Keratinocyte (primary cell): ENCODE measurements around the gene ATP8B1. TPM values are rescaled to one million over a fixed set of nuclear protein-coding genes. Genes with fewer than 3 reads are reported as not detected.

Experiments
- DNase-seq: peaks from one replicate; pipeline ENCODE4 v3.0.0-alpha.2; 2011; ENCODE audit warnings: low read depth, missing footprints, low spot score
- FAIRE-seq: peaks from 2 replicates; lab custom pipeline; 2011; peaks lifted over from hg19 to GRCh38; lab: Jason Lieb, UNC
- H2AFZ ChIP-seq: 2 replicates; pipeline ENCODE4 v1.6.0; 2012; ENCODE audit warnings: low read length, control low read depth, inconsistent platforms; ENCODE audit not compliant: control insufficient read depth
- H3K27ac ChIP-seq: 2 replicates; pipeline ENCODE4 v1.5.1; 2011; ENCODE audit warnings: low read length; ENCODE audit not compliant: control insufficient read depth, insufficient read depth
- H3K27me3 ChIP-seq: 3 replicates; pipeline ENCODE4 v1.6.0; 2011; ENCODE audit warnings: low read length; ENCODE audit not compliant: control insufficient read depth, insufficient read depth; ENCODE audit errors: extremely low read depth
- H3K36me3 ChIP-seq, 2 experiments: 2 replicates in 1 of 2; 3 replicates in 1 of 2; pipeline ENCODE4 v1.5.1; 2011; ENCODE audit warnings: low read length in 2 of 2, mild to moderate bottlenecking in 1 of 2; ENCODE audit not compliant: control insufficient read depth in 2 of 2, insufficient read depth in 2 of 2; ENCODE audit errors: extremely low read depth in 1 of 2
- H3K4me1 ChIP-seq: 3 replicates; pipeline ENCODE4 v1.5.1; 2011; ENCODE audit warnings: low read length; ENCODE audit not compliant: control insufficient read depth, insufficient read depth; ENCODE audit errors: extremely low read depth
- H3K4me2 ChIP-seq: 3 replicates; pipeline ENCODE4 v1.6.0; 2011; ENCODE audit warnings: low read depth, low read length; ENCODE audit not compliant: control insufficient read depth, insufficient read depth; ENCODE audit errors: extremely low read depth
- H3K4me3 ChIP-seq, 3 experiments: fragments of 200-600 bp in 1 of 3; sonication (generic) in 1 of 3; 2 replicates in 2 of 3; 3 replicates in 1 of 3; pipeline ENCODE4 v1.5.1; 2011 to 2016; ENCODE audit warnings: low read length in 3 of 3, mild to moderate bottlenecking in 3 of 3, control low read depth in 2 of 3, inconsistent platforms in 1 of 3, low read depth in 1 of 3, mixed read lengths in 1 of 3, mixed run types in 1 of 3, moderate library complexity in 1 of 3; ENCODE audit not compliant: control insufficient read depth in 2 of 3, insufficient read depth in 2 of 3; ENCODE audit errors: extremely low read depth in 1 of 3
- H3K79me2 ChIP-seq: 2 replicates; pipeline ENCODE4 v1.6.0; 2012; ENCODE audit warnings: low read length; ENCODE audit not compliant: control insufficient read depth, insufficient read depth
- H3K9ac ChIP-seq: 3 replicates; pipeline ENCODE4 v1.6.0; 2011; ENCODE audit warnings: low read length; ENCODE audit not compliant: control insufficient read depth, insufficient read depth; ENCODE audit errors: extremely low read depth
- H3K9me1 ChIP-seq: 3 replicates; pipeline ENCODE4 v1.6.0; 2011; ENCODE audit warnings: low read length; ENCODE audit not compliant: control insufficient read depth, insufficient read depth; ENCODE audit errors: extremely low read depth
- H3K9me3 ChIP-seq: 2 replicates; pipeline ENCODE4 v1.5.1; 2012; ENCODE audit warnings: low read depth, low read length; ENCODE audit not compliant: control insufficient read depth
- H4K20me1 ChIP-seq: 3 replicates; pipeline ENCODE4 v1.6.0; 2011; ENCODE audit warnings: low read length; ENCODE audit not compliant: control insufficient read depth, insufficient read depth; ENCODE audit errors: extremely low read depth
- CTCF ChIP-seq, 3 experiments: IDR thresholded peaks in 1 of 3; conservative IDR thresholded peaks in 1 of 3; optimal IDR thresholded peaks in 1 of 3; 2 replicates in 2 of 3; 3 replicates in 1 of 3; pipeline versions ENCODE3 to v1.5.1; 2011; ENCODE audit warnings: low read length in 3 of 3, mild to moderate bottlenecking in 3 of 3, moderate library complexity in 2 of 3, control low read depth in 1 of 3, inconsistent platforms in 1 of 3; ENCODE audit not compliant: insufficient read depth in 2 of 3; ENCODE audit errors: extremely low read depth in 1 of 3
- EZH2 ChIP-seq: IDR thresholded peaks from one replicate; pipeline ENCODE4 v1.6.1; 2012; ENCODE audit warnings: inconsistent platforms, mild to moderate bottlenecking, low read length, moderate library complexity
- dilution Hi-C: fragments of 300-500 bp; cut with MboI; formaldehyde crosslinking; loops from one replicate; pipeline ENCODE4 v1.7.0; 2020; ENCODE audit warnings: low sequenced_read_pairs; ENCODE audit not compliant: extremely low pct_ligation_motif_present
- polyA plus RNA-seq, 5 experiments: library from polyadenylated mRNA; depleted of rRNA in 3 of 5; stranded (reverse) in 3 of 5; stranded (forward) in 1 of 5; unstranded in 1 of 5; fragments of >200 nt; gene quantifications; 1 replicate in 1 of 5; 2 replicates in 3 of 5; 3 replicates in 1 of 5; pipeline versions ENCODE4 v1.2.1 to v1.2.3, GENCODE V29; 2011 to 2012; ENCODE audit warnings: missing spikeins in 2 of 5, low read depth in 1 of 5, low replicate concordance in 1 of 5

ATP8B1 gene
- polyA plus RNA-seq, 1 donor (not counting 4 experiments of a cell fraction or from before 2014, with no cell fraction given): 20.4 TPM

GRCh38 chr18:57789759-57790158 lies 13.4 kb downstream of the ATP8B1 start:
- H3K4me2 ChIP-seq: no peak overlapping the region
- H3K4me1 ChIP-seq: peaks cover 18% of the 10 kb centered on the region
- no peaks in the 10 kb centered on the region for H3K9me3 ChIP-seq
- FAIRE-seq (no peak), DNase-seq (no peak)
- H3K36me3 ChIP-seq: no peaks in the 10 kb centered on the region
- H4K20me1 ChIP-seq: no peaks in the 10 kb centered on the region
- no peak overlapping the region for H3K9ac ChIP-seq
- H2AFZ ChIP-seq: no peak overlapping the region
- no peak overlapping the region for H3K4me3 ChIP-seq
- H3K27ac ChIP-seq: no peak overlapping the region
- H3K27me3 ChIP-seq: no peaks in the 10 kb centered on the region
- TF ChIP-seq EZH2 (no peak), CTCF (optimal IDR thresholded peaks at IDR 0.05 in 1 of 3, IDR thresholded peaks at IDR 0.05 in 1 of 3, conservative IDR thresholded peaks at IDR 0.05 in 1 of 3; ENCODE audit: extremely low read depth in 1 of 3, insufficient read depth in 2 of 3, low read length in 3 of 3) (no peak)
- peaks cover 39% of the 10 kb centered on the region for H3K79me2 ChIP-seq
- no peaks in the 10 kb centered on the region for H3K9me1 ChIP-seq
- dilution Hi-C loops: no loop called here

- FAIRE-seq: no peak
- Histone ChIP-seq H3K4me1 (peaks cover 25% of the 10 kb centered on the region), H3K79me2 (peaks cover 41% of the 10 kb centered on the region), H3K27ac (peak overlapping the region; percentile 28), H4K20me1 (no peaks in the 10 kb centered on the region), H3K4me2 (peak overlapping the region; percentile 74), H2AFZ (no peak overlapping the region), H3K27me3 (no peaks in the 10 kb centered on the region), H3K9me3 (no peaks in the 10 kb centered on the region), H3K9me1 (no peaks in the 10 kb centered on the region), H3K4me3 (peak overlapping the region in 1 of 3 experiments; percentile 2), H3K9ac (no peak overlapping the region), H3K36me3 (no peaks in the 10 kb centered on the region)
- dilution Hi-C loops: no loop called here
- TF ChIP-seq CTCF (optimal IDR thresholded peaks at IDR 0.05 in 1 of 3, IDR thresholded peaks at IDR 0.05 in 1 of 3, conservative IDR thresholded peaks at IDR 0.05 in 1 of 3; ENCODE audit: extremely low read depth in 1 of 3, insufficient read depth in 2 of 3, low read length in 3 of 3) (no peak), EZH2 (no peak)
- no peak for DNase-seq
Measured at GRCh38 chr18:57789090-57789489, 14.0 kb downstream of the ATP8B1 start.
